Measurements from ENCODE around the gene SMG6. TPM values are rescaled to one million over a fixed set of nuclear protein-coding genes. Genes with fewer than 3 reads are reported as not detected.
A peak's percentile ranks its signal among the peaks of the same experiment; 100 is the strongest.

SMG6 gene
- total and polyA plus RNA-seq, 2 of the 13 experiments (the other 11 are each of a cell fraction or from before 2014, with no cell fraction given), result 4.6 to 14.6 TPM

DNA sequence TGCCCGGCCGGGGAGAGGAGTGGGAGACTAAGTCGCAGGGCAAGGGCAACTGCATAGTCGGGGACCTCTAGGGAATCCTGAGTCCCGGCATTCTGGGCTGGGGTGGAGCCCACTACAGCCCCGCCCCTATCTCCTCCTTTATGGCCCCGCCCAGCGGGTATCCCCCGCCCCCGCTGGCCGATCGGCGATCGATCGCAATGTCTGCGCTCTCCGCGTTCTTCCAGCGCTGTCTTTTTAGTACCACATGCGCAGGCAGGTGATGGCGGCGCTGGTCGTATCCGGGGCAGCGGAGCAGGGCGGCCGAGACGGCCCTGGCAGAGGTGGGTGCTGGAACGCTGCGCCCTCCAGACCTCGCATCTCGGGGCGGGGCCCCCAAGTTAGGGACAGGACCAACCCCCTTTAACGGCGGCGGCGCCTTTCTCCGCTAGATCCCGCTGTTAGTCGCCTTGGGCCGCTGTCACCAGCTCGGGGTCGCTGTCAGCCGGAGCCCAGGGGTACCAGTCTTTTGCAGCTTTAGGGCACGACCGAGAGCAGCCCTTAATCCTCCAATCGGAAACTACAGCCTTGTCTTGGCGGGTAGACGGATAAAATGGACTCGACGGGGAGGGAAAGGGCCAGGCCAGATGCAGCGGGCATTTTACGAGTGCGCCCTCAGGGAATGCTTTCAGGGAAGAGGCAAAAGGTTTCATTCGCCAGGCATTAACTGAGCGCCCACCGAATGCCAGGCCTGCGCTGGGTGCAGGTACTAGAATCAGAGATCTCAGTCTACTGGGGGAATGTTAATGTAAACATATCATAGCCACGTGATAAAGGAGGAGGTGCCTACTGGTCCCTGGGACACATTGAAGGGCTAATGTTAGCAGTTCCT lies 273.4 kb downstream of the SMG6 start, which contains the start of gene DPH1 (continued):
- no peak for TF ChIP-seq REL (CRISPR knock-in tag; conservative IDR thresholded peaks at IDR 0.05)
- TF ChIP-seq REPIN1 (CRISPR knock-in tag; IDR thresholded peaks at IDR 0.05; ENCODE audit: borderline replicate concordance, low read depth), result peak; percentile 1; the same call in 1 of the 2 replicates
- peak; percentile 27; the same call in 1 of the 2 replicates for TF ChIP-seq SMAD3 (CRISPR knock-in tag; IDR thresholded peaks at IDR 0.05)
- no peak for TF ChIP-seq IKZF4 (CRISPR knock-in tag; IDR thresholded peaks at IDR 0.05; ENCODE audit: borderline replicate concordance, low read depth, not compliant biosample characterization)
- 0 out of 2 replicates have a peak, but pooled peaks have one; percentile 33 for TF ChIP-seq ZNF550 (CRISPR knock-in tag; IDR thresholded peaks at IDR 0.05; ENCODE audit: borderline replicate concordance)
- TF ChIP-seq ZNF672 (CRISPR knock-in tag; IDR thresholded peaks at IDR 0.05), result no peak
- no peak for TF ChIP-seq NFIC (IDR thresholded peaks at IDR 0.05; ENCODE audit: low read length)
- 0 out of 2 replicates have a peak, but pooled peaks have one; percentile 54 for TF ChIP-seq ZNF792 (CRISPR knock-in tag; IDR thresholded peaks at IDR 0.05)
- TF ChIP-seq, protein P1, sequence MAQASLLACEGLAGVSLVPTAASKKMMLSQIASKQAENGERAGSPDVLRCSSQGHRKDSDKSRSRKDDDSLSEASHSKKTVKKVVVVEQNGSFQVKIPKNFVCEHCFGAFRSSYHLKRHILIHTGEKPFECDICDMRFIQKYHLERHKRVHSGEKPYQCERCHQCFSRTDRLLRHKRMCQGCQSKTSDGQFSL (CRISPR knock-in tag; IDR thresholded peaks at IDR 0.05), result no peak
- no peak for TF ChIP-seq ZNF557 (CRISPR knock-in tag; IDR thresholded peaks at IDR 0.05)
- TF ChIP-seq ZNF10 (CRISPR knock-in tag; IDR thresholded peaks at IDR 0.05; ENCODE audit: borderline replicate concordance, low read depth), result no peak
- TF ChIP-seq, protein P2, sequence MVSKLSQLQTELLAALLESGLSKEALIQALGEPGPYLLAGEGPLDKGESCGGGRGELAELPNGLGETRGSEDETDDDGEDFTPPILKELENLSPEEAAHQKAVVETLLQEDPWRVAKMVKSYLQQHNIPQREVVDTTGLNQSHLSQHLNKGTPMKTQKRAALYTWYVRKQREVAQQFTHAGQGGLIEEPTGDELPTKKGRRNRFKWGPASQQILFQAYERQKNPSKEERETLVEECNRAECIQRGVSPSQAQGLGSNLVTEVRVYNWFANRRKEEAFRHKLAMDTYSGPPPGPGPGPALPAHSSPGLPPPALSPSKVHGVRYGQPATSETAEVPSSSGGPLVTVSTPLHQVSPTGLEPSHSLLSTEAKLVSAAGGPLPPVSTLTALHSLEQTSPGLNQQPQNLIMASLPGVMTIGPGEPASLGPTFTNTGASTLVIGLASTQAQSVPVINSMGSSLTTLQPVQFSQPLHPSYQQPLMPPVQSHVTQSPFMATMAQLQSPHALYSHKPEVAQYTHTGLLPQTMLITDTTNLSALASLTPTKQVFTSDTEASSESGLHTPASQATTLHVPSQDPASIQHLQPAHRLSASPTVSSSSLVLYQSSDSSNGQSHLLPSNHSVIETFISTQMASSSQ (IDR thresholded peaks at IDR 0.05; ENCODE audit: low read depth), result no peak
- TF ChIP-seq, protein P2 (CRISPR knock-in tag; IDR thresholded peaks at IDR 0.05; ENCODE audit: borderline replicate concordance), result 0 out of 2 replicates have a peak, but pooled peaks have one; percentile 18
- TF ChIP-seq ZNF7 (CRISPR knock-in tag; IDR thresholded peaks at IDR 0.05), result peak; percentile 5; the same call in 1 of the 2 replicates
- peak; percentile 31; the same call in 1 of the 2 replicates for TF ChIP-seq RARA (CRISPR knock-in tag; IDR thresholded peaks at IDR 0.05)
- no peak for TF ChIP-seq ZNF562 (CRISPR knock-in tag; IDR thresholded peaks at IDR 0.05; ENCODE audit: borderline replicate concordance)
- TF ChIP-seq ZNF660 (CRISPR knock-in tag; IDR thresholded peaks at IDR 0.05; ENCODE audit: borderline replicate concordance, low read depth), result no peak
- peak; percentile 76; the same call in 1 of the 2 replicates for TF ChIP-seq KLF6 (CRISPR knock-in tag; IDR thresholded peaks at IDR 0.05)
- TF ChIP-seq, protein P3, sequence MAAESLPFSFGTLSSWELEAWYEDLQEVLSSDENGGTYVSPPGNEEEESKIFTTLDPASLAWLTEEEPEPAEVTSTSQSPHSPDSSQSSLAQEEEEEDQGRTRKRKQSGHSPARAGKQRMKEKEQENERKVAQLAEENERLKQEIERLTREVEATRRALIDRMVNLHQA (CRISPR knock-in tag; IDR thresholded peaks at IDR 0.05), result no peak
- no peak; the same call in 1 of the 2 replicates for TF ChIP-seq ZNF430 (CRISPR knock-in tag; IDR thresholded peaks at IDR 0.05)
- peak; percentile 70 for TF ChIP-seq JARID2 (CRISPR knock-in tag; IDR thresholded peaks at IDR 0.05; ENCODE audit: insufficient replicate concordance)
- TF ChIP-seq THAP11 (CRISPR knock-in tag; IDR thresholded peaks at IDR 0.05), result peak; percentile 90
- 0 out of 2 replicates have a peak, but pooled peaks have one; percentile 21 for TF ChIP-seq KDM6A (CRISPR knock-in tag; IDR thresholded peaks at IDR 0.05; ENCODE audit: low read depth)
- TF ChIP-seq ZNF451 (CRISPR knock-in tag; IDR thresholded peaks at IDR 0.05), result no peak
- peak; percentile 96 for TF ChIP-seq HNRNPLL (IDR thresholded peaks at IDR 0.05; ENCODE audit: low read depth, low read length, poor library complexity, severe bottlenecking)
- TF ChIP-seq HNRNPH1 (optimal IDR thresholded peaks at IDR 0.05; ENCODE audit: low read depth, low read length), result no peak

Data from HepG2 (cell line).